Stimulated activated CD4-positive, alpha-beta T cell treated with anti-CD3 and anti-CD28 coated beads, Interleukin-1b, Interleukin-23, amount 100 ng/mL, for 1 hour (primary cell): ENCODE results near the gene CLDN10.

Experiments used
- DNase-seq, 2 donors: peaks; one replicate each; pipeline ENCODE4 v3.0.0-alpha.2; 2020; ENCODE audit warnings: low read depth in 2 of 2

The CLDN10 gene

DNA sequence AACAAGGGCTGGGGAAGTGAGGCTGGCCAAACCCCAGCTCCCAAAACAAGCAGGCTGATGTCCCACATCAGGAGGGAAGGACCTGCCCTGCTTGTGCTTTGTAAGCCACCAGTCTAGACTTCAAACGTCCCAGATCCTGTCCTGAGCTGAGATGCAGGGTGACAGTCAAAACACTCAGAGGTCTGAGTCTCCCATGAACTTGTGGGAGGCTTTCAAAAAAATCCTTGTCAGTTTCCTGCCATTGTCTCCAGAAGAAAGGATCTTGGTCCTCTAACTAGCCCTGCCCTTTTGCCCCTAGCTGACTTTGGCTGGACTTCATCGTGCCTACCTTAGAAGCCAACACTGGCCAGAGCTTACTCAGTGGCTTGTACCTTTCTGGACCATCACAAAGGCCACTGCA, 48.7 kb downstream of the CLDN10 start:
- DNase-seq: no peak

DNA sequence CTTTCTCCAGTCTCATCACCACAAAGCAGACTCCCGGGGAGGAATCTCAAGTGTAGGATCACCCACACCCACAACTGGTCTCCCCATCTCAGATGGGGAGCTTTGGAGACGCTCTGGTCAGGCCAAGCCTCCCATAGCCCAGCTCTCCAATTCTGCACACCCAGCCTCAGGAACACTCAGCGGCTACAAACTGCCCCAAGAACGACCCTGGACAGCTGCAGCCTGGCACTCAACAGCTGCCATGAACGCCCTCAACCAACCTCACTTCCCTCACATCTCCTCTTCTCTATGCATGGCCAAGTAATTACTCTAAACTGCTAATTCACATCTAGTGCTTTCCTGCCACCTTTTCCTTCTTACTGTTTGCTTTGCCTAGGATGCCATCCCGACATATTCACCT, 49.4 kb downstream of the CLDN10 start:
- DNase-seq: no peak

DNA sequence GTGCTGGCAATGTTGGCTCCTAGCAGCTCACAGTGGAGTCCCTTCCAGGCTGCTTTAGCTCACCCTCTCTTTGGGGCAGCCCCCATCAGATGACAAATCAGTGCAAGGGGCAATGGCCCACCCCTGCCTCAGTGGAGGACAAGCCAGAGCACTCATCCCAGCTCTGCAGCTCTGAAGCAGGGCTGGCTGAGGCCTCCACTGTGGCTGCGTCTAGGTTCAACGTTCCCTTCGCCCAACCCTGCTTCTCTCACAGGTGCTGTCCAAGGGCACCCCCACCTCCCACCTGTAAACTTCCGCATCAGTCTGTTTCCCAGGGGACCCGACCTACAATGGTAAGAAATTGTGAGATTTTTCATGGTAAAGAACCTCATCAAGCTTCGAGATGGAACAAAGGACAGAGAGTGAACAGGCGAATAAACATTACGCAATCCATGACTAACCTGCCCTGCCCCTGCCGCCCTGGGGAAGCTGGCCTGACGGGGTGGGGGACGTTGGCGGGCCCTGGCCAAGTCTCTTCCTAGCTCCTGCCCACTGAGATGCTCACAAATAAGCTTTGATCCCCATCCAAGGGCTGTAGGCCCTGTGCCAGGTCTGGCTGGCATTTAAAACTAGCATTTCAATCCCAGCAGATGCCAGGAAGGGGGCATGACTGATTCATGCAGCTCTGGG, 51.5 kb downstream of the CLDN10 start:
- DNase-seq: no peak

DNA sequence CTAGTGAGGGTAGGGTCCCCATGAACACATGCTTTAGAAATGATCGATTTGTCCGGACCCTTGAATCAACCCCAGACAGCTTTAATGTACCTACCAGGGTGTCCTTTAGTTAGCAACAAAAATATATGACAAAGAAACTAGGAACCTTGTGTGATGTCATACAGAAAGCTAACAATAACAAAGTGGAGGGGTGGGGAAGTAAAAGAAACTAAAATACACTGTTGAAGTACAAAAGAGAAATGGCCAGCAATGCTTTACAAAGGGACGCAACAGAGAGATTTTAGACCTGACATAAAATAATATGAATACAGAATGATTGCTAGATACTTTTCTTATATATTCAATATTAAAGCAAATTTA, 52.0 kb downstream of the CLDN10 start:
- no peak for DNase-seq

DNA sequence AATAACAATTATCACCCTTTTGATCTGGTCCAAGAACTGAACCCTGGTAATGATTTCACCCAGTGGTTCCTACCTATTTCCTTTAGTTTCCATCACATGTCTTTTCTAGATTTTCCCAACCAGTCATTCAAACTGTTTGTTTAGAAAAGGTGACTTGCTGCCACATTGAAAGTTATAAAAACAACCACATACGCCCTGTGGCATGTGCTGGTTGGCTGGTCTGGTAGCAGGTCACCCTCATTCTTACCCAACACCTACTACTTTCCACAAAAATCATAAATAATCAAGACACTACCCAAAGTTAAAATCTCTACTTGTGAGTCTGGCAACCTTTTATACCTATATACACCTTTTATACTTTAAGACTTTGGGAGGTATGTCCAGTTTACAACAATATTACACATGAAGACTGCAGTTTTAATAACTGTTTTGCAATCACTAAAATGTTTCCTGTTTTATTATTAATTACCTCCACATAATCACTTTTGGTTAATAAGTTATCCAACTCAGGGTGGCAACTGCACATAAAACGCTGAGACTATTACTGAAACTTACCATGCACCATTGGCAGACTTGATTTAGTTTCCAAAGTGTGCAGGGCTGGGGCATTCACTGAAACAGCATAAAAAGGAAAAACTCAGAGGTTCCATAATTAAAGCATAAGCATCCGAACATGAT, 53.1 kb downstream of the CLDN10 start:
- DNase-seq: no peak

DNA sequence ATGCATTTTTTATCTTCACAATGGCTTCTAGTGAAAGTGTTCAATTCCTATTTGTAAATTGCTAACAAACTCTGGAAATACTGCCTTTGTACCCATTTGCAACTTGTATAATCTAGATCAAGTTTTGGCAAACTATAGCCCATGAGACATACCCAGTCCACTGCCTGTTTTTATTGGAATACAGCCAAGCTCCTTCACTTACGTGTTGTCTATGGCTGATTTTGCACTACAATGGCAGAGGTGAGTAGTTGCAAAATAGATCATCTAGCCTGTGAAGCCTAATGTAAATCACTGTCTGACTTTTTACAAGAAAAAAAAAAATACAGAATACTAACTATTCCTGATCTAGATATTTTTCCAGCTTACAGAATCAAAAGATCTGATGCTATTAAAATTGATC, 54.8 kb downstream of the CLDN10 start:
- DNase-seq: no peak

DNA sequence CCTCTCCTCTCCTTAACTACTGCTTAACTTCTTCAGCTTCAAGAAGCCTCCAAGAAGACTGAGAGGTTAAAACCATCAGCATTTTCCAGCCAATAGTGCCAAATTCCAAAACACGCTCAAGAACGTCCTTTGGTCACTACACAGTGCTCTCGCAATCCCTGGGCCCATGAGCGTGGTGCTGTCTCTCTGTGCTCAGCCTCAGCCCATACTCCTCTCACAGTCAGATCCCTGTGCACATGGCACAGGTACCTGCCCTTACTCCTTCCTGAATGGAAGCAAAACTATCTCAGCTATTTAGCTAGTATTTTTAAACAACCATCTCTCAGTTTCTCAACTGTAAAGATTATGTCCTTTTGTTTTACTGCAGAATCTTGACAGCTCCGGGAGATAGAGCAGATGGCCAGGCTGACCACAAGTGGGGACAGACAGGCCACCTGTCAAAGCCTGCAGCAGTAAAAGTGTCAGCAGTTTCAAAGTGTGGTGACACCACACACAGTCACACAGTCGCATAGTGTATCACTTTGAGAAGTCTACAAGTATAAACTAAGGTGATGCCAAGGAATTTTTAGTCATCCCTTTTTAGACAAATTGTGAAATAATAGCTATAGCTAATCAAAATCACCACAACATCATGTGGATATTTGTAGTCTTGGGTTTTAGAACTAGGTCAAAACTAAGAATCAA, 56.3 kb downstream of the CLDN10 start:
- no peak for DNase-seq

DNA sequence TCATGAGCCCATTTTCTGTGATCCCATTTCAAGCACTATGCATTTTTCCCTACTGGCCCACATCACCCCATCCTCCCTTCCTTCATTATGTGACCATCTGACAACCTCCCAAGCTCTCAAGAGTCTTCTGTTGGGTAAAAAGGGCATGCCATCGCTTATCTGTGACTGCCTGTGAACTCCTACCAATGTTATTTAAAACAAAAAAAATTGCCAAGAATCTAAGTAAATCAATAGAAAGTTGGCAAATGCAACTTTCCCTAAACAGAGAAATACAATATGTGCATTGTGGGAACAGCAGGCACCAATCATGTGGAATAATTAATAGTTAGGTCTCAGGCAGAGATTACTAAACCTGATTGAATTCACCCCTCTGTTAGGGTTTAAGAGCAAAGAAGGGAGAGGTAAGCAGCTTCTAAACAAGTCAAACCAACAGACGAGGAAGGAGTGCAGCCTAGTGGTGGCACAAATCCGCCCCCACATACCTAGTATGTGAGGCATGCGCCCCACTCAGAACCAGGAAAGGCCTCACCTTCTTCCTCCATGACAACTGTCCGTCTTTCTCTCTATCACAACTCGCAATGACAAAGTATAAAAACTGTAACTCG, 62.2 kb downstream of the CLDN10 start:
- no peak for DNase-seq

DNA sequence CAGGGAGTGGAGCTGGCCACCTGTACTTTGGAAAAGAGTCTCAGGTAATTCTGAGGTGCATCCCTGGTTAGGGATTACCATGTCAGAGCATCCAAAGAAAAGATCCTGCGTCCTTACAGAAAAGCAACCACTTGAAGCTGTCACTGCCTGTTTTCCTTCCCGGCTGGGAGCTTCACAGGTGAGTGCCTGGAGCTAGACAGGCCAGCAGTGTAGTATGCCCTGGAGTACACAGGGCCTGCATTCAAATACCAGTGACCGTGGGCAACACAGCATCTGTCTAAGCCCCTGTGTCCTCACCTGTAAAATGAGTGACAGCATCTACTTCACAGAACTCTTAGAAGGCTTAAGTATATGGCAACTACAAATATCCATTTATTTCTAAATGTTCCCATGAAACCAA, 63.0 kb downstream of the CLDN10 start:
- no peak for DNase-seq

DNA sequence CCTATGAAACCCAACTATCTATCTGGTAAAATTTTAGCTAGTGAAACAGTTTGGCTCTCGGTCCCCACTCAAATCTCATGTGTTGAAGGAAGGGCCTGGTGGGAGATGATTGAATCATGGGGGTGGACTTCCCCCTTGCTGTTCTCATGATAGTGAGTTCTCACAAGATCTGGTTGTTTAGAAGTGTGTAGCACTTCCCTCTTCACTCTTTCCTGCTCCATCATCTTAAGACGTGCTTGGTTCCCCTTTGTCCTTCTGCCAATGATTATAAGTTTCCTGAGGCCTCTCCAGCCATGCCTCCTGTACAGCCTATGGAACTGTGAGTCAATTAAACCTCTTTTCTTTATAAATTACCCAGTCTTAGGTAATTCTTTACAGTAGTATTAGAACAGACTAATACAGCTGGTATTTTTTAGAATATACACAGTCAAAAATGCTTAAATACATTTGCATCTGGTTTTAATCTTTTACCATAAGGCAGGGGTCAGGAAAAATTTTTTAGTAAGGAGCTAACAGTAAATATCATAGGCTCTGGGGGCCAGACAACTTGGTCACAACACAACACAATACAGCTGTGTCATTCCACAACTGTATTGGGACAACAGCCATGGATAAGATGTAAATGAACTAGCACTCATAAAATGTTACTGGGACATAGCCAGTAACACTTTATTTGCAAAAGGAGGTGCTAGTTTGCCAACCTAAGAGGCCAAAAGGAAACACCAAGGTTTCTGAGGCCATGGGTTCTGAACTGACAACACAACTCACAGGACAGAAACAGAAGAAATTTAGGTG, 67.7 kb downstream of the CLDN10 start:
- no peak for DNase-seq

DNA sequence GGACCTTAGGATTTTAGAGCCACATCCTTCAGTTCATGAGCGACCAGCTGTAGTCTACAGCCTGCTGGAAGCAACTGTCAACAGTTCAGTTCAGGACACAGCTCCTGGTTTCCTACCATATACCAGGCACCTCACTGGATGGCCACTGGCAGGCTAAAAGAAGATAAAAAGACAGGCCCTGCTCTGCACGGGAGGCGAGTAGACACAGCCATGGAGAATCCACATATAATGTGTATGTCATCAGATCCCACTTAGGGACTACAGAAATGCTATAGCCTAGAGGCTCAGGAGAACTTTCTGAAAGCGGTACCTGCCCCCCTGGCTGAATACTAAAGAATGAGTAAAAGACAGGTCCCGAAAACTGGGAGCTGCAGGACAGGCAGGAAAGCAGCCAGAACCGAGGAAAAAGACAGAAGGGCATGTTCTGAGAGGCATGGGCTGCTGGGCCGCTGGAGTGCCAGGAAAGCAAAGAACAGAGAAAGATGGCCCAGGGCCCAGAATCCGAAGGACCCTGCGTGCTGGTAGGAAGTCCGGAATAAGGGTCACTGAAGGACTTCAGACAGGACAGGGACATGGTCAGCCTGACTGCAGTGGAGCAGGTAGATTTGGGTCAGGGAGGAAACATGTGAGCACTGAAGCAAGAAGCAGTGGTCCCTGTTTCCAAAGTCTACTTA, 68.4 kb downstream of the CLDN10 start:
- no peak for DNase-seq

DNA sequence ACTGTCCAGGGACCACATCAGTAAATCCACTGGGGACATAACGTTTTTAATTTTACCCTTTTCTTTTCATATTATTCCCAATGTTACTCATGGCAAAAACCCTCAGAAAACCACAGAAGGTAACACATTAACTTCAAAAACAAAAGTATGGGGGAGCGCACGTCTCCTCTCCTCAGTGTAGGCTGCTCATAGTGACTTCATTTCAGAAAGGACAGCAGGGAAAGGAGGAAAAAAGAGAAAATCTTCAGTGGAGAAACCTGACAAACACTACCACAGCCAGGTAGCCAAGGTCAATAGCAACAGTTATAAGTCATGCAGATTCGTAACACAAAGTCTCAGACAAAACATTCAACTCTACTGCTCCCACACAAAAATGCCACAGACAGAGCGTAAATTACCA, 70.6 kb downstream of the CLDN10 start:
- DNase-seq: no peak

DNA sequence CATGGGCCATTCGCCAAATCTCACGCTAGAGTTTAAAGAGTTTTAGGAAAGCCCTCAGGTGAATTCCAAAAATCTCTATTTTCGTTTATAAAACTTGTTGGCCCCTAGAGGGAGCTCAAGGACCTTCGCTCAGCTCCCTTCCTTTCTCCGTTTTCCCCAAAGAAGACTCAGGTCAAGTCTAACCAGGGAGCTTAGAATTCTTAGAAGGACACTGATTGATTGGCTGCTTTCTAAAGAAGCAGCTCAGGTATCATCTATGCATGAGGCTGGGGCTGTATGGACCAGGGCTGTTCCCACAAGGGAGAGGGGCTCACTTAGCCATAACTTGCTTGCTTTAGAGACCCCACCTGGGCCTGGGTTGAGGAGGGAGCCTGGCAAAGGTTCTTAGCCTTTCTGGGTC, 71.5 kb downstream of the CLDN10 start:
- no peak for DNase-seq

DNA sequence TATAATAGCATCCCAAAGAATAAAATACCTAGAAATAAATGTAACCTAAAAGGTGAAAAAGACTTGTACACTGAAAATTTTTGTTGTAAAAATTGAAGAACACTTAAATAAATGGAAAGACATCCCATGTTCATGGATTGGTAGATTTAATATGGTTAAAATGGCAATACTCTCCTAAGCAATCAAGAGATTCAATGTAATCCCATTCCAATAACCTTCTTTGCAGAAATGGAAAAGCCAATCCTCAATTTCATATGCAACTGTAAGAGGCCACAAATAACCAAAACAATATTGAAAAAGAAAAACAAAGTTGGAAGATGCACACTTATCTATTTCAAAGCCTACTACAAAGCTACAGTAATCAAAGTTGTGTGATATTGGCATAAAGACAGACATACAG, 74.2 kb downstream of the CLDN10 start:
- no peak for DNase-seq

DNA sequence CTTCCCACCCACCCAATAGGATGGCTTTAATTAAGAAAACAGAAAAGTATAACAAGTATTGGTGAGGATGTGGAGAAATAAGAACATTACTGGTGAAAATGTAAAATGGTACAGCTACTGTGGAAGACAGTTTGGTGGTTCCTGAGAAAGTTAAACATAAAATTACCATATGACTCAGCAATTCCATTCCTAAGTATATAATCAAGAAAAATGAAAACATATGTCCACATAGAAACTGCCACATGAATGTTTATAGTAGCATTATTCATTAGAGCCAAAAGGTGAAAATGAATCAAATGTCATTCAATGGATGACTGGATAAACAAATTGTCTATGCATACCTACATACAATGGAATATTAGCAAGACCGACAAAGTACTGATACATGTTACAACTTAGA, 75.1 kb downstream of the CLDN10 start:
- no peak for DNase-seq

DNA sequence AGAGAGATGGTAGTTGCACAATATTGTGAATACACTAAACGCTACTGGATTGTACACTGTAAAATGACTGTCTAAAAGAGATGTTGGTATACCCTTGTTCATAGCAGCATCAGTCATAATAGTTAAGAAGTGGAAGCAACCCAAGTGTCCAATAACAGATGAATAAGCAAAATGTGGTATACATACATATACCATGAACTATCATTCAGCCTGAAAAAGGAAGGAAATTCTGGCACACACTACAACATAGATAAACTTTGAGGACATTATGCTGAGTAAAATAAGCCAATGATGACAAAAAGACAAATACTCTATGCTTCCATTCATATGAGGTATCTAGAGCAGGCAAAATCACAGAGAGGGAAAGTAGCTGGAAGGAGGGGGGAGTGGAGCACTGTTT, 76.0 kb downstream of the CLDN10 start:
- DNase-seq: no peak

DNA sequence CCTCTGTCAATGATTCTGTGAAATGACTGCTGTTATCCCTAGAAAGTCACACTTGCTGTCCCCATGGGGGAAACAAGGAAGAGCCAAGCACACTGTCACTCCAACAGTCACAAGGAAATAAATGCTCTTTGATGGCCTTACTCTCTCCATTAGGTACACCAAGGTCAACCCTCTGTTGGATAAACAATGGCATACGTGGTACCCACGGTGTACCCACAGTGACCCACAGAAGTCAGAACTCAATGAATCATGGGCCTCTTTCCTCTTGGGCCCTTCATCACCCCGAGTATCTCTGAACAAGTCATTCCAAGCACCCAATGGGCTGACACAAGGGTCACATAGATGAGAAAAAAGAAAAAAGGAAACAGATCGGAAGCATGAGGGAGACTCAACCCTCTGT, 76.6 kb downstream of the CLDN10 start:
- no peak for DNase-seq
